HepG2 (cell line): Measurements from ENCODE around the gene ABHD2. TPM values are rescaled to one million over a fixed set of nuclear protein-coding genes. Genes with fewer than 3 reads are reported as not detected.

ENCODE experiments used
- ATAC-seq: fragments of 200-7000 bp; cut with Tn5 transposase; 3 replicates; pipeline ENCODE4 v1.9.1; 2020; ENCODE audit warnings: mild to moderate bottlenecking, moderate library complexity
- BruUV-seq: library from RNA; stranded (reverse); fragments of 400-500 nt; replicated peaks from 2 replicates; lab custom pipeline; 2021; lab: Mats Ljungman, UMichigan
- CTCF ChIA-PET: fragments of 300-600 bp; formaldehyde crosslinking; extraction: SDS; loops from one replicate; lab custom pipeline; 2021; ENCODE audit warnings: low total read pairs, inconsistent platforms, low intra/inter-chr PET ratio; lab: Yijun Ruan, JAX
- POLR2A ChIA-PET: fragments of 350-600 bp; sonication (Branson Sonifier 250); formaldehyde crosslinking; loops from one replicate; lab custom pipeline; 2020; ENCODE audit warnings: antibody characterized with exemption, inconsistent platforms; lab: Yijun Ruan, JAX
- DNase-seq: peaks from one replicate; pipeline ENCODE4 v3.0.0-alpha.2; 2015; ENCODE audit warnings: low spot score
- FAIRE-seq: peaks from 3 replicates; lab custom pipeline; 2011; peaks lifted over from hg19 to GRCh38; lab: Jason Lieb, UNC
- H2AFZ ChIP-seq: one replicate; pipeline ENCODE4 v1.6.1; 2011; ENCODE audit warnings: low read length, inconsistent platforms
- H3K27ac ChIP-seq: fragments of 300-600 bp; 3 replicates; pipeline ENCODE4 v1.8.0; 2011; ENCODE audit warnings: mixed run types, mild to moderate bottlenecking, mixed read lengths, low read length, inconsistent platforms; ENCODE audit not compliant: insufficient read depth; ENCODE audit errors: extremely low read length
- H3K27me3 ChIP-seq, 2 experiments: fragments of 200-600 bp in 1 of 2; 2 replicates in 1 of 2; 3 replicates in 1 of 2; pipeline versions ENCODE4 v1.6.0 to v1.8.0; 2011; ENCODE audit warnings: low read length in 2 of 2, mild to moderate bottlenecking in 2 of 2, moderate library complexity in 2 of 2, inconsistent platforms in 1 of 2; ENCODE audit not compliant: insufficient read depth in 2 of 2, control insufficient read depth in 1 of 2
- H3K36me3 ChIP-seq, 2 experiments: fragments of 200-600 bp in 1 of 2; replicated peaks in 1 of 2; 2 replicates in 1 of 2; 3 replicates in 1 of 2; pipeline versions ENCODE4 v1.5.1 to v1.8.0; 2011; ENCODE audit warnings: low read length in 2 of 2, inconsistent platforms in 1 of 2; ENCODE audit not compliant: insufficient read depth in 2 of 2, control insufficient read depth in 1 of 2
- H3K4me1 ChIP-seq: 2 replicates; pipeline ENCODE4 v1.5.1; 2012; ENCODE audit warnings: low read length, inconsistent platforms; ENCODE audit not compliant: insufficient read depth
- H3K4me2 ChIP-seq: 2 replicates; pipeline ENCODE4 v1.6.0; 2011; ENCODE audit warnings: low read depth, low read length, inconsistent platforms
- H3K4me3 ChIP-seq, 3 experiments: fragments of 200-600 bp in 1 of 3; sonication (generic), shearing (Covaris generic) in 1 of 3; replicated peaks in 1 of 3; 2 replicates each; pipeline ENCODE4 v1.5.1; 2011 to 2016; ENCODE audit warnings: low read length in 3 of 3, inconsistent platforms in 2 of 3, low read depth in 2 of 3, mild to moderate bottlenecking in 2 of 3, control low read depth in 1 of 3, mixed read lengths in 1 of 3; ENCODE audit not compliant: insufficient read depth in 1 of 3
- H3K79me2 ChIP-seq: one replicate; pipeline ENCODE4 v1.6.1; 2011; ENCODE audit warnings: low read length, inconsistent platforms; ENCODE audit not compliant: insufficient read depth
- H3K9ac ChIP-seq: 2 replicates; pipeline ENCODE4 v1.6.0; 2011; ENCODE audit warnings: mild to moderate bottlenecking, low read depth, low read length, inconsistent platforms; ENCODE audit not compliant: insufficient read depth
- H3K9me3 ChIP-seq: 2 replicates; pipeline ENCODE4 v1.5.1; 2012; ENCODE audit warnings: mild to moderate bottlenecking, low read length
- H4K20me1 ChIP-seq: 2 replicates; pipeline ENCODE4 v1.6.0; 2011; ENCODE audit warnings: inconsistent platforms, mild to moderate bottlenecking, low read length, moderate library complexity; ENCODE audit not compliant: insufficient read depth
- CEBPB ChIP-seq: IDR thresholded peaks from 2 replicates; pipeline ENCODE4 v1.6.1; 2011; ENCODE audit warnings: low read depth, low read length, improper control_type of control experiment, borderline replicate concordance
- FOXA3 ChIP-seq: IDR thresholded peaks from 2 replicates; pipeline ENCODE4 v1.6.1; 2016; ENCODE audit warnings: missing genetic modification reagents, missing compliant biosample characterization
- FOXK1 ChIP-seq: sonication (generic); formaldehyde crosslinking; IDR thresholded peaks from 2 replicates; pipeline ENCODE4 v1.4.0; 2020; ENCODE audit warnings: low read depth, missing genetic modification reagents, borderline replicate concordance
- HMG20A ChIP-seq: IDR thresholded peaks from 2 replicates; pipeline ENCODE4 v1.6.1; 2016; ENCODE audit warnings: borderline replicate concordance
- MED13 ChIP-seq: sonication (generic); formaldehyde crosslinking; IDR thresholded peaks from 2 replicates; pipeline ENCODE4 v1.5.0; 2020; ENCODE audit warnings: missing genetic modification reagents
- RFXANK ChIP-seq: IDR thresholded peaks from 2 replicates; pipeline ENCODE4 v1.6.1; 2016
- SOX5 ChIP-seq: IDR thresholded peaks from 2 replicates; pipeline ENCODE4 v1.6.1; 2016; ENCODE audit warnings: borderline replicate concordance
- SSRP1 ChIP-seq: IDR thresholded peaks from 2 replicates; pipeline ENCODE4 v1.6.1; 2016; ENCODE audit warnings: control low read depth
- ZBTB39 ChIP-seq: sonication (generic); formaldehyde crosslinking; IDR thresholded peaks from 2 replicates; pipeline ENCODE4 v1.5.0; 2020; ENCODE audit warnings: missing genetic modification reagents
- ZNF276 ChIP-seq: sonication (generic); formaldehyde crosslinking; IDR thresholded peaks from 2 replicates; pipeline ENCODE4 v1.4.0; 2020; ENCODE audit warnings: mild to moderate bottlenecking, low read depth, missing genetic modification reagents
- ZNF33B ChIP-seq: sonication (generic); formaldehyde crosslinking; IDR thresholded peaks from 2 replicates; pipeline ENCODE4 v1.5.1; 2020; ENCODE audit warnings: mild to moderate bottlenecking, missing genetic modification reagents
- WGBS: methylation state at CpG from one replicate; pipeline ENCODE4 v1.1.6; 2017; ENCODE audit warnings: low lambda C conversion rate; 5-methylcytosine and 5-hydroxymethylcytosine counted together
- in situ Hi-C: cut with HindIII; loops from 2 replicates; pipeline ENCODE4 v1.10.0; 2017; ENCODE audit warnings: low pct_unique_long_range_greater_than_20kb; ENCODE audit not compliant: extremely low pct_ligation_motif_present
- intact Hi-C: fragments of 100-400 bp; cut with micrococcal nuclease; formaldehyde crosslinking; loops from one replicate; pipeline ENCODE4 v1.10.0; 2022; ENCODE audit not compliant: unreplicated experiment
- polyA plus RNA-seq, 8 experiments: library from polyadenylated mRNA; depleted of rRNA in 3 of 8; stranded (reverse) in 7 of 8; unstranded in 1 of 8; fragments of >200 nt; fragmentation: Illumina TruSeq in 4 of 8; extraction: Trizol in 4 of 8; gene quantifications; 2 replicates each; pipeline versions ENCODE4 v1.2.1 to v1.2.3, GENCODE V29; 2011 to 2016; ENCODE audit warnings: low read depth in 4 of 8, missing spikeins in 1 of 8, mixed read lengths in 1 of 8; ENCODE audit not compliant: insufficient read depth in 1 of 8
- total RNA-seq, 5 experiments: library from RNA; depleted of rRNA; stranded (reverse); fragments of >200 nt; fragmentation: Illumina TruSeq; extraction: Trizol; gene quantifications; 2 replicates each; pipeline ENCODE4 v1.2.3, GENCODE V29; 2016; ENCODE audit warnings: low read depth in 1 of 5
- TF ChIP-seq, protein P1 (sequence below): sonication (generic); formaldehyde crosslinking; IDR thresholded peaks from 2 replicates; pipeline ENCODE4 v1.5.1; 2020; ENCODE audit warnings: mild to moderate bottlenecking, missing genetic modification reagents, moderate library complexity

ABHD2 gene
- total and polyA plus RNA-seq, 2 of the 13 experiments (the other 11 are each of a cell fraction or from before 2014, with no cell fraction given) = 14.8 to 22.4 TPM

- ATAC-seq (no peak), DNase-seq (no peak), FAIRE-seq (no peak)
- H2AFZ ChIP-seq = no peak overlapping the region
- POLR2A ChIA-PET = no interaction called here
- TF ChIP-seq FOXK1 (CRISPR knock-in tag) (no peak), ZNF33B (CRISPR knock-in tag) (no peak), SOX5 (no peak), ZBTB39 (CRISPR knock-in tag) (no peak), HMG20A (CRISPR knock-in tag) (no peak), CEBPB (no peak), MED13 (CRISPR knock-in tag) (no peak), ZNF276 (CRISPR knock-in tag) (no peak), SSRP1 (no peak), FOXA3 (CRISPR knock-in tag) (no peak), RFXANK (CRISPR knock-in tag) (no peak)
- TF ChIP-seq, protein P1, sequence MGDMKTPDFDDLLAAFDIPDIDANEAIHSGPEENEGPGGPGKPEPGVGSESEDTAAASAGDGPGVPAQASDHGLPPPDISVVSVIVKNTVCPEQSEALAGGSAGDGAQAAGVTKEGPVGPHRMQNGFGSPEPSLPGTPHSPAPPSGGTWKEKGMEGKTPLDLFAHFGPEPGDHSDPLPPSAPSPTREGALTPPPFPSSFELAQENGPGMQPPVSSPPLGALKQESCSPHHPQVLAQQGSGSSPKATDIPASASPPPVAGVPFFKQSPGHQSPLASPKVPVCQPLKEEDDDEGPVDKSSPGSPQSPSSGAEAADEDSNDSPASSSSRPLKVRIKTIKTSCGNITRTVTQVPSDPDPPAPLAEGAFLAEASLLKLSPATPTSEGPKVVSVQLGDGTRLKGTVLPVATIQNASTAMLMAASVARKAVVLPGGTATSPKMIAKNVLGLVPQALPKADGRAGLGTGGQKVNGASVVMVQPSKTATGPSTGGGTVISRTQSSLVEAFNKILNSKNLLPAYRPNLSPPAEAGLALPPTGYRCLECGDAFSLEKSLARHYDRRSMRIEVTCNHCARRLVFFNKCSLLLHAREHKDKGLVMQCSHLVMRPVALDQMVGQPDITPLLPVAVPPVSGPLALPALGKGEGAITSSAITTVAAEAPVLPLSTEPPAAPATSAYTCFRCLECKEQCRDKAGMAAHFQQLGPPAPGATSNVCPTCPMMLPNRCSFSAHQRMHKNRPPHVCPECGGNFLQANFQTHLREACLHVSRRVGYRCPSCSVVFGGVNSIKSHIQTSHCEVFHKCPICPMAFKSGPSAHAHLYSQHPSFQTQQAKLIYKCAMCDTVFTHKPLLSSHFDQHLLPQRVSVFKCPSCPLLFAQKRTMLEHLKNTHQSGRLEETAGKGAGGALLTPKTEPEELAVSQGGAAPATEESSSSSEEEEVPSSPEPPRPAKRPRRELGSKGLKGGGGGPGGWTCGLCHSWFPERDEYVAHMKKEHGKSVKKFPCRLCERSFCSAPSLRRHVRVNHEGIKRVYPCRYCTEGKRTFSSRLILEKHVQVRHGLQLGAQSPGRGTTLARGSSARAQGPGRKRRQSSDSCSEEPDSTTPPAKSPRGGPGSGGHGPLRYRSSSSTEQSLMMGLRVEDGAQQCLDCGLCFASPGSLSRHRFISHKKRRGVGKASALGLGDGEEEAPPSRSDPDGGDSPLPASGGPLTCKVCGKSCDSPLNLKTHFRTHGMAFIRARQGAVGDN (CRISPR knock-in tag) = no peak
- in situ Hi-C loops = no loop called here
- H3K9ac ChIP-seq = no peak overlapping the region
- WGBS = 93% methylated on average over 9 of the region's 9 CpGs
- H4K20me1 ChIP-seq = no peaks in the 10 kb centered on the region
- H3K27ac ChIP-seq = no peak overlapping the region
- CTCF ChIA-PET = no interaction called here
- no peak overlapping the region for H3K4me2 ChIP-seq
- H3K9me3 ChIP-seq = no peaks in the 10 kb centered on the region
- H3K4me1 ChIP-seq = peaks cover 8% of the 10 kb centered on the region
- no peaks in the 10 kb centered on the region for H3K27me3 ChIP-seq
- intact Hi-C loops = no loop called here
- BruUV-seq = no TSS peak
- no peaks in the 10 kb centered on the region for H3K79me2 ChIP-seq
- peaks cover 9 to 52% of the 10 kb centered on the region in 2 experiments for H3K36me3 ChIP-seq
- H3K4me3 ChIP-seq = no peak overlapping the region
Observed at GRCh38 chr15:89187301-89187985, 99.2 kb downstream of the ABHD2 start.
